SK-N-SH (cell line): ENCODE measurements around the gene PTK7. TPM values are rescaled to one million over a fixed set of nuclear protein-coding genes. Genes with fewer than 3 reads are reported as not detected.

Experiments used
- CTCF ChIA-PET: fragments of 300-600, 350-600 bp; formaldehyde crosslinking; extraction: SDS; loops from one replicate; lab custom pipeline; 2021; lab: Yijun Ruan, JAX
- POLR2A ChIA-PET: fragments of 350-600 bp; sonication (Branson Sonifier 250); formaldehyde crosslinking; extraction: SDS; loops from one replicate; lab custom pipeline; 2020; ENCODE audit warnings: antibody characterized with exemption, inconsistent platforms; lab: Yijun Ruan, JAX
- DNase-seq: peaks from one replicate; pipeline ENCODE4 v3.0.0; 2012
- H2AFZ ChIP-seq: fragments of 200-600 bp; sonication (generic); 2 replicates; pipeline ENCODE4 v1.8.1; 2016; ENCODE audit warnings: antibody characterized with exemption, mild to moderate bottlenecking, low read depth
- H3F3A ChIP-seq: fragments of 200-600 bp; sonication (generic); replicated peaks from 2 replicates; pipeline ENCODE3; 2016; ENCODE audit warnings: antibody characterized with exemption, mild to moderate bottlenecking; ENCODE audit not compliant: insufficient read depth
- H3K27ac ChIP-seq, 2 experiments: fragments of 200-500 bp in 1 of 2; fragments of 200-600 bp in 1 of 2; sonication (Bioruptor generic) in 1 of 2; sonication (generic), shearing (Covaris generic) in 1 of 2; 2 replicates each; pipeline versions ENCODE4 v1.5.1 to v1.6.1; 2014 to 2016; ENCODE audit warnings: low read depth in 2 of 2, inconsistent platforms in 1 of 2, low read length in 1 of 2, mild to moderate bottlenecking in 1 of 2, mixed read lengths in 1 of 2
- H3K27me3 ChIP-seq: fragments of 200-600 bp; sonication (generic), shearing (Covaris generic); 2 replicates; pipeline ENCODE4 v1.6.1; 2016; ENCODE audit warnings: mixed run types; ENCODE audit not compliant: insufficient read depth
- H3K36me3 ChIP-seq, 2 experiments: fragments of 200-500 bp in 1 of 2; fragments of 200-600 bp in 1 of 2; sonication (Bioruptor generic) in 1 of 2; sonication (generic) in 1 of 2; replicated peaks in 1 of 2; 2 replicates each; pipeline versions ENCODE3 to v1.5.1; 2014 to 2016; ENCODE audit warnings: low read length in 1 of 2, mild to moderate bottlenecking in 1 of 2; ENCODE audit not compliant: insufficient read depth in 2 of 2, control insufficient read depth in 1 of 2
- H3K4me1 ChIP-seq, 2 experiments: fragments of 200-500 bp in 1 of 2; fragments of 200-600 bp in 1 of 2; sonication (Bioruptor generic) in 1 of 2; sonication (generic), shearing (Covaris generic) in 1 of 2; 2 replicates each; pipeline versions ENCODE4 v1.5.1 to v1.6.1; 2014 to 2016; ENCODE audit warnings: low read depth in 1 of 2, low read length in 1 of 2, mixed run types in 1 of 2; ENCODE audit not compliant: insufficient read depth in 2 of 2, control insufficient read depth in 1 of 2
- H3K4me2 ChIP-seq: fragments of 200-600 bp; sonication (generic), shearing (Covaris generic); 2 replicates; pipeline ENCODE4 v1.6.1; 2017; ENCODE audit warnings: mixed run types
- H3K4me3 ChIP-seq, 2 experiments: fragments of 200-500 bp in 1 of 2; fragments of 200-600 bp in 1 of 2; sonication (Bioruptor generic) in 1 of 2; sonication (generic), shearing (Covaris generic) in 1 of 2; 2 replicates each; pipeline versions ENCODE4 v1.5.1 to v1.8.1; 2014 to 2016; ENCODE audit warnings: low read depth in 2 of 2, inconsistent platforms in 1 of 2, low read length in 1 of 2, mild to moderate bottlenecking in 1 of 2, mixed read lengths in 1 of 2, moderate library complexity in 1 of 2
- H3K79me2 ChIP-seq: fragments of 200-600 bp; sonication (generic); 2 replicates; pipeline ENCODE4 v1.8.1; 2017; ENCODE audit warnings: mild to moderate bottlenecking; ENCODE audit not compliant: insufficient read depth
- H3K9ac ChIP-seq: fragments of 200-600 bp; sonication (generic); 2 replicates; pipeline ENCODE4 v1.6.1; 2017; ENCODE audit warnings: mixed run types
- H3K9me2 ChIP-seq: fragments of 200-600 bp; sonication (generic); 2 replicates; pipeline ENCODE4 v1.6.1; 2017; ENCODE audit warnings: mixed run types
- H3K9me3 ChIP-seq: fragments of 200-600 bp; sonication (generic); 2 replicates; pipeline ENCODE4 v1.6.1; 2017; ENCODE audit warnings: mixed run types, mild to moderate bottlenecking, moderate library complexity
- H4K20me1 ChIP-seq: fragments of 200-600 bp; sonication (generic); 2 replicates; pipeline ENCODE4 v1.6.1; 2017; ENCODE audit warnings: mild to moderate bottlenecking, mixed run types; ENCODE audit not compliant: insufficient read depth
- CHD2 ChIP-seq: fragments of 150-350 bp; IDR thresholded peaks from 2 replicates; pipeline ENCODE4 v1.6.1; 2018; ENCODE audit warnings: low read length; ENCODE audit not compliant: partially characterized antibody
- CTCF ChIP-seq: fragments of 200-600 bp; sonication (generic); IDR thresholded peaks from 2 replicates; pipeline ENCODE4 v1.6.1; 2017; ENCODE audit warnings: antibody characterized with exemption, mild to moderate bottlenecking, moderate library complexity
- EP300 ChIP-seq, 2 experiments: IDR thresholded peaks; 2 replicates each; pipeline versions ENCODE4 v1.4.0 to v1.6.1; 2012; ENCODE audit warnings: borderline replicate concordance in 1 of 2, low read depth in 1 of 2, low read length in 1 of 2
- EZH2phosphoT487 ChIP-seq: fragments of 200-600 bp; sonication (generic); IDR thresholded peaks from 2 replicates; pipeline ENCODE4 v1.6.1; 2017; ENCODE audit warnings: low read depth, mixed run types, mild to moderate bottlenecking, antibody characterized with exemption, moderate library complexity, borderline replicate concordance
- FOSL2 ChIP-seq: IDR thresholded peaks from 2 replicates; pipeline ENCODE4 v1.4.0; 2012; ENCODE audit warnings: low read depth, mild to moderate bottlenecking, moderate library complexity, borderline replicate concordance
- FOXM1 ChIP-seq: IDR thresholded peaks from 2 replicates; pipeline ENCODE4 v1.4.0; 2012; ENCODE audit warnings: low read depth, mild to moderate bottlenecking
- GABPA ChIP-seq: IDR thresholded peaks from 2 replicates; pipeline ENCODE4 v1.4.0; 2012; ENCODE audit warnings: low read depth, mild to moderate bottlenecking
- GATA2 ChIP-seq: sonication (generic); formaldehyde crosslinking; IDR thresholded peaks from 2 replicates; pipeline ENCODE4 v1.5.0; 2020; ENCODE audit warnings: mild to moderate bottlenecking, missing genetic modification reagents
- IRF3 ChIP-seq: fragments of 150-350 bp; IDR thresholded peaks from 2 replicates; pipeline ENCODE4 v1.6.1; 2016; ENCODE audit warnings: mild to moderate bottlenecking, low read depth, low read length
- JUND ChIP-seq: IDR thresholded peaks from 2 replicates; pipeline ENCODE4 v1.4.0; 2012
- NFIC ChIP-seq: IDR thresholded peaks from 2 replicates; pipeline ENCODE4 v1.4.0; 2012; ENCODE audit warnings: borderline replicate concordance
- POLR2AphosphoS5 ChIP-seq: IDR thresholded peaks from 2 replicates; pipeline ENCODE4 v1.6.1; 2012; ENCODE audit warnings: low read depth, low read length
- RAD21 ChIP-seq: IDR thresholded peaks from 2 replicates; pipeline ENCODE4 v1.6.1; 2012; ENCODE audit warnings: mild to moderate bottlenecking, low read length
- RCOR1 ChIP-seq: fragments of 150-350 bp; IDR thresholded peaks from 2 replicates; pipeline ENCODE4 v1.6.1; 2017; ENCODE audit warnings: antibody characterized with exemption, low read length
- RFX5 ChIP-seq: IDR thresholded peaks from 2 replicates; pipeline ENCODE4 v1.6.1; 2012; ENCODE audit warnings: mild to moderate bottlenecking, improper control_type of control experiment, low read length
- RXRA ChIP-seq: IDR thresholded peaks from 2 replicates; pipeline ENCODE4 v1.4.0; 2012; ENCODE audit warnings: low read depth, mild to moderate bottlenecking, borderline replicate concordance
- SIN3A ChIP-seq: IDR thresholded peaks from 2 replicates; pipeline ENCODE4 v1.6.1; 2012; ENCODE audit warnings: low read depth, mild to moderate bottlenecking, low read length, moderate library complexity, borderline replicate concordance
- USF1 ChIP-seq: IDR thresholded peaks from 2 replicates; pipeline ENCODE4 v1.4.0; 2012; ENCODE audit warnings: low read depth, borderline replicate concordance
- USF2 ChIP-seq: fragments of 150-350 bp; IDR thresholded peaks from 2 replicates; pipeline ENCODE4 v1.6.1; 2017; ENCODE audit warnings: antibody characterized with exemption, low read length, low read depth, borderline replicate concordance
- YY1 ChIP-seq: IDR thresholded peaks from 2 replicates; pipeline ENCODE4 v1.4.0; 2012; ENCODE audit warnings: low read depth, mild to moderate bottlenecking
- ZBTB33 ChIP-seq: IDR thresholded peaks from 2 replicates; pipeline ENCODE4 v1.4.0; 2012; ENCODE audit warnings: low read depth, borderline replicate concordance
- WGBS: methylation state at CpG from one replicate; pipeline ENCODE4 v1.1.6; 2017; ENCODE audit warnings: low lambda C conversion rate; 5-methylcytosine and 5-hydroxymethylcytosine counted together
- polyA plus RNA-seq, 3 experiments: library from polyadenylated mRNA; depleted of rRNA; stranded (reverse); fragments of >200 nt; gene quantifications; 2 replicates each; pipeline ENCODE4 v1.2.3, GENCODE V29; 2012

The PTK7 gene
- polyA plus RNA-seq, 1 of the 3 experiments (the other 2 are of a cell fraction): 105 TPM

GRCh38 chr6:43203029-43203717 is 127.1 kb downstream of the PTK7 start:
- Histone ChIP-seq H3K4me3 (no peak overlapping the region), H3K36me3 (peaks cover 20 to 45% of the 10 kb centered on the region in 2 experiments), H3K79me2 (no peaks in the 10 kb centered on the region), H4K20me1 (no peaks in the 10 kb centered on the region), H2AFZ (no peak overlapping the region), H3F3A (no peaks in the 10 kb centered on the region), H3K4me2 (no peak overlapping the region), H3K9ac (no peak overlapping the region), H3K27ac (no peak overlapping the region), H3K4me1 (no peaks in the 10 kb centered on the region), H3K27me3 (no peaks in the 10 kb centered on the region), H3K9me3 (no peaks in the 10 kb centered on the region), H3K9me2 (no peaks in the 10 kb centered on the region)
- no peak for DNase-seq
- POLR2A ChIA-PET: no interaction called here
- WGBS: 93% methylated on average over 16 of the region's 17 CpGs
- TF ChIP-seq CTCF: no peak
- no peak for TF ChIP-seq CHD2
- TF ChIP-seq FOXM1: no peak
- CTCF ChIA-PET: interaction anchor here (1.6 kb wide), 1 partner anchor 181 kb away, joined by 3 read pairs; no protein-coding TSS in a partner anchor

- ChIA-PET POLR2A (no interaction called here), CTCF (interaction anchor here (1.6 kb wide), 1 partner anchor 180 kb away, joined by 3 read pairs; no protein-coding TSS in a partner anchor)
- 96% methylated on average over 2 of the region's 8 CpGs for WGBS
- Histone ChIP-seq H3K27ac (no peak overlapping the region), H3K36me3 (peaks cover 20 to 39% of the 10 kb centered on the region in 2 experiments), H3K9me2 (no peaks in the 10 kb centered on the region), H3F3A (no peaks in the 10 kb centered on the region), H3K4me2 (no peak overlapping the region), H3K79me2 (no peaks in the 10 kb centered on the region), H2AFZ (no peak overlapping the region), H3K9ac (no peak overlapping the region), H3K9me3 (no peaks in the 10 kb centered on the region), H3K4me1 (no peaks in the 10 kb centered on the region), H3K4me3 (no peak overlapping the region), H4K20me1 (no peaks in the 10 kb centered on the region), H3K27me3 (no peaks in the 10 kb centered on the region)
- no peak for DNase-seq
- TF ChIP-seq FOXM1 (no peak), USF1 (no peak), JUND (no peak), CHD2 (no peak), GABPA (no peak), RXRA (no peak), NFIC (no peak), RAD21 (no peak), EP300 (IDR thresholded peaks at IDR 0.05; ENCODE audit: borderline replicate concordance in 1 of 2, low read depth in 1 of 2, low read length in 1 of 2) (no peak), GATA2 (CRISPR knock-in tag) (no peak), USF2 (no peak), YY1 (no peak), RCOR1 (no peak), IRF3 (no peak), POLR2AphosphoS5 (no peak), ZBTB33 (no peak), FOSL2 (no peak), RFX5 (no peak), EZH2phosphoT487 (no peak), SIN3A (no peak)
These were observed 127.6 kb downstream of the PTK7 start for GRCh38 chr6:43203718-43204095.
